Measurements from ENCODE around the gene ZCCHC24. TPM values are rescaled to one million over a fixed set of nuclear protein-coding genes. Genes with fewer than 3 reads are reported as not detected.

Gene ZCCHC24
- total RNA-seq, 1 experiment from 2014 or later: 3.8 TPM

- no peak overlapping the region for H4K91ac ChIP-seq (ENCODE audit: insufficient read length, low read depth, low read length)
These were observed 8.2 kb downstream of the ZCCHC24 start for GRCh38 chr10:79437111-79437814.

More at GRCh38 chr10:79437111-79437814, 8.2 kb downstream of the ZCCHC24 start:
- Mint-ChIP-seq H3K27ac (no peak overlapping the region; a peak in 1 of 7 replicates), H3K27me3 (ENCODE audit: low read depth) (peaks cover 12% of the 10 kb centered on the region), H3K4me3 (no peak overlapping the region), H3K9me3 (no peaks in the 10 kb centered on the region), H3K4me1 (peaks cover 5 to 36% of the 10 kb centered on the region in 2 experiments), H3K36me3 (ENCODE audit: insufficient read depth in 1 of 3, low read depth in 3 of 3) (no peaks in the 10 kb centered on the region)
- Histone ChIP-seq H2BK12ac (ENCODE audit: insufficient read length, low read depth, low read length) (no peak overlapping the region), H3K18ac (ENCODE audit: insufficient read length, low read depth, low read length) (no peak overlapping the region), H4K8ac (replicated peaks; ENCODE audit: insufficient read length, low read depth, low read length) (no peak overlapping the region), H3K79me2 (ENCODE audit: insufficient read depth, low read length) (no peaks in the 10 kb centered on the region), H3T11ph (ENCODE audit: low read length) (no peak overlapping the region), H3K27me3 (ENCODE audit: insufficient read depth, low read length) (no peaks in the 10 kb centered on the region), H2AK5ac (ENCODE audit: insufficient read length, low read length) (no peak overlapping the region), H2BK20ac (ENCODE audit: low read depth, low read length, poor library complexity, severe bottlenecking) (no peak overlapping the region), H3K4ac (ENCODE audit: low read depth, low read length) (no peak overlapping the region), H2BK120ac (ENCODE audit: low read depth, low read length, poor library complexity, severe bottlenecking) (no peak overlapping the region), H2BK5ac (ENCODE audit: insufficient read length, low read length) (no peak overlapping the region), H3K4me2 (ENCODE audit: insufficient read depth, insufficient read length, low read length) (no peak overlapping the region), H4K5ac (ENCODE audit: insufficient read length, low read depth, low read length) (no peak overlapping the region), H3K23me2 (ENCODE audit: insufficient read length, low read depth, low read length, poor library complexity, severe bottlenecking) (no peaks in the 10 kb centered on the region), H4K20me1 (ENCODE audit: control insufficient read depth, insufficient read depth, insufficient read length) (no peaks in the 10 kb centered on the region), H3K23ac (ENCODE audit: insufficient read length, low read depth, low read length) (no peak overlapping the region), H3K56ac (ENCODE audit: insufficient read length, low read depth, low read length) (no peak overlapping the region), H3K14ac (ENCODE audit: insufficient read depth, low read length) (no peak overlapping the region), H3K4me1 (ENCODE audit: insufficient read depth, low read length) (no peaks in the 10 kb centered on the region), H2BK15ac (ENCODE audit: low read depth, low read length) (no peak overlapping the region), H3K9me3 (ENCODE audit: control insufficient read depth, low read depth, low read length) (no peaks in the 10 kb centered on the region), H3K79me1 (ENCODE audit: insufficient read depth, low read depth, low read length, poor library complexity, severe bottlenecking) (no peaks in the 10 kb centered on the region), H2AFZ (ENCODE audit: low read length) (no peak overlapping the region), H3K9ac (ENCODE audit: extremely low read depth, insufficient read length, low read length) (no peak overlapping the region), H3K27ac (ENCODE audit: insufficient read length, low read depth, low read length) (no peak overlapping the region)
- TF ChIP-seq, protein P1, sequence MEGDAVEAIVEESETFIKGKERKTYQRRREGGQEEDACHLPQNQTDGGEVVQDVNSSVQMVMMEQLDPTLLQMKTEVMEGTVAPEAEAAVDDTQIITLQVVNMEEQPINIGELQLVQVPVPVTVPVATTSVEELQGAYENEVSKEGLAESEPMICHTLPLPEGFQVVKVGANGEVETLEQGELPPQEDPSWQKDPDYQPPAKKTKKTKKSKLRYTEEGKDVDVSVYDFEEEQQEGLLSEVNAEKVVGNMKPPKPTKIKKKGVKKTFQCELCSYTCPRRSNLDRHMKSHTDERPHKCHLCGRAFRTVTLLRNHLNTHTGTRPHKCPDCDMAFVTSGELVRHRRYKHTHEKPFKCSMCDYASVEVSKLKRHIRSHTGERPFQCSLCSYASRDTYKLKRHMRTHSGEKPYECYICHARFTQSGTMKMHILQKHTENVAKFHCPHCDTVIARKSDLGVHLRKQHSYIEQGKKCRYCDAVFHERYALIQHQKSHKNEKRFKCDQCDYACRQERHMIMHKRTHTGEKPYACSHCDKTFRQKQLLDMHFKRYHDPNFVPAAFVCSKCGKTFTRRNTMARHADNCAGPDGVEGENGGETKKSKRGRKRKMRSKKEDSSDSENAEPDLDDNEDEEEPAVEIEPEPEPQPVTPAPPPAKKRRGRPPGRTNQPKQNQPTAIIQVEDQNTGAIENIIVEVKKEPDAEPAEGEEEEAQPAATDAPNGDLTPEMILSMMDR (conservative IDR thresholded peaks at IDR 0.05): no peak
- WGBS (ENCODE audit: extremely low coverage, insufficient read length, low lambda C conversion rate): no CpG with 5 or more reads among the region's 12 CpGs
- no peak for DNase-seq
